ENCODE data around the gene CHID1. TPM values are rescaled to one million over a fixed set of nuclear protein-coding genes. Genes with fewer than 3 reads are reported as not detected.

The CHID1 gene
- total and polyA plus RNA-seq, 2 of the 8 experiments (the other 6 are each of a cell fraction or from before 2014, with no cell fraction given): 81.2 to 88.5 TPM

GRCh38 chr11:944711-945470, 34.3 kb upstream of the CHID1 start (continued):
- TF ChIP-seq EP300 (IDR thresholded peaks at IDR 0.05; ENCODE audit: borderline replicate concordance in 1 of 2, low read depth in 2 of 2, low read length in 2 of 2) (0 out of 3 replicates have a peak, but pooled peaks of 1 of the 2 experiments have one; percentile 71), SUZ12 (IDR thresholded peaks at IDR 0.05; ENCODE audit: low read length) (no peak), TEAD4 (IDR thresholded peaks at IDR 0.05; ENCODE audit: low read depth, low read length) (peak; percentile 99), NRF1 (IDR thresholded peaks at IDR 0.05; ENCODE audit: low read depth, low read length) (no peak)
